Renal pelvis (tissue), 4 donors: Measurements from ENCODE around the gene GHRL. TPM values are rescaled to one million over a fixed set of nuclear protein-coding genes. Genes with fewer than 3 reads are reported as not detected.

ENCODE experiments used
- DNase-seq: peaks from one replicate; pipeline ENCODE4 v3.0.0-alpha.2; 2013
- polyA plus RNA-seq, 3 donors: library from polyadenylated mRNA; unstranded; fragments of 120-200 nt; gene quantifications; one replicate each; pipeline ENCODE4 v1.2.1, GENCODE V29; 2013; ENCODE audit not compliant: insufficient read length in 3 of 3

Gene GHRL
- polyA plus RNA-seq, 3 donors = 2.3 to 5.4 (median 3.8) TPM

DNA sequence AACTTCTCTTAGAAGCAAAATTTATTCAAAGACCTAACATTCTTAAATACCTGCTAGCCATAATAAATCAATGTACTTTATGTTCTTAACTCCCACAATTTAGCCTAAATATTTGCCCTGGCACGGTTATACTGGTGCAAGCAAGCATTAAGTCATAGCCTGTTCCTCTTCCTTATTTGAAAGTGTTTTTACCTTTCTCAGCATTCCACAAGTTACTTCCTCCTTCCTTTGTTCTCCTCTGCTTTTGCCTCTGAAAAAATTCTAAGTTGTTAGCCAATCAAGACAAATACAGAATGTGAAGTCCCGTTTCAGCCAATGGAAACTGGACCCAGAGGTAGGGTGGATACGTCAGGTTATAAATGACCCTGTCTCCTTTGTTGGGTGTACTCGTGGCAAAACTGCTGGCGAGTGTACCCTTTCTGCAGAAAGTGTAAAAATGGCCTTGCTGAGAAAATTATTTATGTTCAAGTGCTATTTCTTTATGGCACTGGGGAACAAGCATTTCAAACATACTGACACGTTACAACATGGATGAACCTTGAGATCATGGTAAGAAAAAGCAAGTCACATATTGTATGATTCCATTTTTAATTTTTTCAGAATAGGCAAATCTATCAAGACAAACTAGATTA lies 47.5 kb downstream of the GHRL start:
- DNase-seq = no peak

DNA sequence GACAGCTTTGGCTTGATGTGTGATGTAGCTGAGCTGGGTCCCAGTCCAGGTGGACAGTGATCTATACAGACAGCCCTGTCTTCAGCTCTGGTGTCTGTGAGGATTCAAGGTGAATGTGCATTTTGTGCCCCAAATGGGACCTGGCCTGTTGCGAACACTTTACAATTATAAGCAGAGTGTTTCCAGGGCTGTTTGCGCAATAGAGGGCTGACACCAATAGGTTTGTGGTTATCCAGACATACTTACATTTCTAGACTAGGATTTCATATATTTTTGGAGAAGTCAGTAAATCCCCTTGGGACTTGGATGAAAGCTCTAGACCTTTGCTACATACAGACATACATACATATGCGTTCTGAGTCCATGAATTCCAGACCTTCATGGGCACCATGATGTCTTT lies 48.7 kb downstream of the GHRL start:
- no peak for DNase-seq

DNA sequence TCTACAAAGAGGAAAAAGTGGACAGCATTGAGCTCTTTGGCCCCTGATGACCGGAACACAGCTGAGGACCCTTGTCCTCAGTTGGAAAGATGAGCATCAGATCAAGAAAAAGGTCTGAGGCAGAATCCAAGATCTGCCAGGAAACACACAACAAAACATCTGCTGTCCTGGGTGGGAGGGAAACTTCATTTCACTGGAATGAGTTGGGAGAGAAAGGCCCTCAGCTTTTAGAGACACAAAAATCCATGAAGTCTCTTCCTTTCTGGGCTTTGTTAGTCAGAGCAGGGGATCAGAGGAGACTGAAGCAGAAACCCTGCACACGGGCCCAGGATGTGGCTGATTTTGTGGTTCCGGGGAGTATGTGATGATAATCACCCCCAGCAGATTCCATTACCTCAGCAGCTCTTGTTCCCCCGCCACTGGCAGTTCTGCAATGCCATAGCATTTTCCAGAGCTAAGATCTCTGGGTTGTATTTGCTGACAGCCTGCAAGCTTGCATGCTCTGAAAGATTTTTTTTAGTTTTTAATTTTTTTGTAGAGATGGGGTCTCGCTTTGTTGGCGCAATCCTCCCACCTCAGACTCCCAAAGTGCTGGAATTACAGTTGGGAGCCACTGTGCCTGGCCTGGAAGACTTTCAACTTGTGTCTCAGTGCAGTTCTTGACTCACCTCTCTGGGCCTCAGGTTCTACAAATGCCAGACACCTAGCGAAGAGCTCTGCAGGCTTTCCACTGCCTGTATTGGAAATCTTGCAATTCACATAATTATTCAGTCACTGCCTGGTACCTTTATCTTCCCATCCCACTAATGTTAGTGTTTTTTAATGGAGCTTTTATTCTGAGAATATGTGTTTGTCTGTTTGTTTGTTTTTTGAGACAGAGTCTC lies 50.3 kb downstream of the GHRL start:
- DNase-seq = no peak

DNA sequence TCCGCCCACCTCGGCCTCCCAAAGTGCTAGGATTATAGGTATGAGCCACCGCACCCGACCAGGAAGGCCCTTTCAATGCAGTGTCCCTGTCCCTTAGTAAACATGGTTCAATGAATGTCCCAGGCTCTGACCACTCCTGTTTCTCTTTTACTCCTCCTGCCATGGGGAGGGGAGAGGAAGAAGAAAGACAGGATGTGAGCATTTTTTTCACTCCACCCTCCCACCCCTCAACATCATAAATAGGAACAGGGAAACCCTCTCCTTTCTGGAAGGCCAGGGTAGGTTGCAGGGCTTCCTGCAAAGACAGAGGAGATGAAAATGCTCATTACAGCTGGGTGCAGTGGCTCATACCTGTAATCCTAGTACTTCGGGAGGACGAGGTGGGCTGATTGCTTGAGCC lies 51.9 kb downstream of the GHRL start:
- no peak for DNase-seq

DNA sequence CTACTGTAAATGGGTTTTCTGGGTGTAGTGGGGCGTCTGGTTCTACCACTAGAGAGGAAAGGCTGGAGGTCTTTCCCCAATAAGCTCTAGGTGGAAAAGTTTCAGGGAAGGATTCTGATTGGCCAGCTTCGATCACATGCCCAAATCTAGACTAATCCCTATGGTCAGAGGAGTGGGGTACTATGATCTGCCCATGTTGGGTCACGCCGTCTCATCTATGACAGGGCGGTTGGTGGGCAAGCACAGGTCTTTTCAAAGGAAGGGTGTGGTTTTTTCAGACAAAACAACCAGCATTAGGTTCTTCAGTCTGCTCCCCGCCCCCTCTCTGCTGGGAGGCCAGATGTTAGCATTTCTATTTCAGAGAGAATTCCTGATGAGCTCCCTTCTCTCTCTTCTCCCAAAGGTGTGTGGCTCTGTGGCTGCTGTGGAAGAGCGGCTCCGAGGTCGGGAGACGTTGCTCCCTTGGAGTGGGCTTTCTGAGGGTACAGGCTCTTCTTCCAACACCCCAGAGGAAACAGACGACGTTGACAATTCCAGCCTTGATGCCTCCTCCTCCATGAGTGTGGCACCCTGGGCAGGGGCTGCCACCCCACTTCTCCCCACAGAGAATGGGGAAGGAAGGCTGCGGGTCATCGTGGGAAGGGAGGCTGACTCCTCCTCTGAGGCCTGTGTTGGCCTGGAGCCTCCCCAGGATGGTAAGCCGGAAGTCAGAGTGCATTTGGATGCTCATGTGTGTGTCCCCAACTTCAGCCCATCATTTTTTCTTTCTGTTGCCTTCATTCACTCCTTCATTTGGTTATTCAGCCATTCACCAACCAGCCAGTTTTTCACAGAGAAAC lies 54.2 kb downstream of the GHRL start:
- DNase-seq = no peak

Other genes with a start within 250 kb of the GHRL start
- not detected for gene FANCD2OS, start 184.7 kb downstream of the GHRL start, polyA plus RNA-seq
- gene BRK1, start 177.3 kb downstream of the GHRL start, polyA plus RNA-seq = 100 to 1,000 TPM; 176 to 213 (median 180) TPM
- 10 to 100 TPM; 74.5 to 87.6 (median 83.1) TPM for gene VHL, start 151.2 kb downstream of the GHRL start, polyA plus RNA-seq
- gene IRAK2, start 128.0 kb downstream of the GHRL start, polyA plus RNA-seq = under 1 TPM; 0.71 to 0.89 (median 0.88) TPM
- 10 to 100 TPM; 29.9 to 36.5 (median 34.9) TPM for gene TATDN2, start 44.5 kb downstream of the GHRL start, polyA plus RNA-seq
- gene SEC13, start 28.2 kb upstream of the GHRL start, polyA plus RNA-seq = 100 to 1,000 TPM; 125 to 132 (median 130) TPM
- gene ATP2B2, start 212.6 kb upstream of the GHRL start, polyA plus RNA-seq = under 1 TPM; 0.41 to 0.74 (median 0.48) TPM